Neural progenitor cell (in vitro differentiated cells): ENCODE data around the gene ANXA10. TPM values are rescaled to one million over a fixed set of nuclear protein-coding genes. Genes with fewer than 3 reads are reported as not detected.

Experiments used
- DNase-seq: peaks from one replicate; pipeline ENCODE4 v3.0.0-alpha.2; 2016; ENCODE audit warnings: low spot score
- H2AFZ ChIP-seq: fragments of 200-600 bp; sonication (generic); replicated peaks from 2 replicates; pipeline ENCODE4 v1.6.1; 2016; ENCODE audit warnings: antibody characterized with exemption
- H3F3A ChIP-seq: fragments of 200-600 bp; sonication (generic); 2 replicates; pipeline ENCODE4 v1.6.1; 2016; ENCODE audit warnings: antibody characterized with exemption, low read depth
- H3K27ac ChIP-seq: fragments of 200-600 bp; sonication (generic); 2 replicates; pipeline ENCODE4 v1.5.1; 2016; ENCODE audit warnings: mild to moderate bottlenecking
- H3K27me3 ChIP-seq: fragments of 200-600 bp; sonication (generic); 2 replicates; pipeline ENCODE4 v1.6.1; 2016; ENCODE audit warnings: mild to moderate bottlenecking, moderate library complexity
- H3K36me3 ChIP-seq: fragments of 200-600 bp; sonication (generic); 2 replicates; pipeline ENCODE4 v1.5.1; 2016
- H3K4me1 ChIP-seq: fragments of 200-600 bp; sonication (generic); 2 replicates; pipeline ENCODE4 v1.6.1; 2016; ENCODE audit warnings: mixed run types
- H3K4me2 ChIP-seq: fragments of 200-600 bp; sonication (generic); 2 replicates; pipeline ENCODE4 v1.6.1; 2016
- H3K4me3 ChIP-seq: fragments of 200-600 bp; sonication (generic); 2 replicates; pipeline ENCODE4 v1.5.1; 2016
- H3K79me2 ChIP-seq: fragments of 200-600 bp; sonication (generic); 2 replicates; pipeline ENCODE4 v1.6.1; 2016; ENCODE audit warnings: low read depth
- H3K9ac ChIP-seq: fragments of 200-600 bp; sonication (generic); 2 replicates; pipeline ENCODE4 v1.6.1; 2016
- H3K9me3 ChIP-seq: fragments of 200-600 bp; sonication (generic); 2 replicates; pipeline ENCODE4 v1.5.1; 2016; ENCODE audit warnings: low read depth
- H4K20me1 ChIP-seq: fragments of 200-600 bp; sonication (generic); 2 replicates; pipeline ENCODE4 v1.6.1; 2016; ENCODE audit warnings: low read depth
- H3K27ac Mint-ChIP-seq: 3 replicates; pipeline ENCODE4 v1.8.0; 2021; ENCODE audit warnings: mixed read lengths
- H3K27me3 Mint-ChIP-seq: 2 replicates; pipeline ENCODE4 v1.8.0; 2022; ENCODE audit warnings: low read depth, mild to moderate bottlenecking, inconsistent platforms, moderate library complexity, mixed read lengths; ENCODE audit not compliant: insufficient read depth
- H3K36me3 Mint-ChIP-seq: 3 replicates; pipeline ENCODE4 v1.8.0; 2021; ENCODE audit warnings: mixed read lengths
- H3K4me1 Mint-ChIP-seq: 3 replicates; pipeline ENCODE4 v1.8.0; 2021; ENCODE audit warnings: mixed read lengths
- H3K4me3 Mint-ChIP-seq: 3 replicates; pipeline ENCODE4 v1.8.0; 2021; ENCODE audit warnings: mild to moderate bottlenecking, moderate library complexity, mixed read lengths
- H3K9me3 Mint-ChIP-seq: 3 replicates; pipeline ENCODE4 v1.8.0; 2020; ENCODE audit warnings: mixed read lengths
- EZH2 ChIP-seq: fragments of 200-600 bp; sonication (generic); IDR thresholded peaks from 2 replicates; pipeline ENCODE4 v1.6.1; 2017; ENCODE audit warnings: antibody characterized with exemption, mild to moderate bottlenecking, moderate library complexity
- EZH2phosphoT487 ChIP-seq: fragments of 200-600 bp; sonication (generic); IDR thresholded peaks from 2 replicates; pipeline ENCODE4 v1.6.1; 2017; ENCODE audit warnings: antibody characterized with exemption
- total RNA-seq: library from RNA; depleted of rRNA; stranded (reverse); fragments of >200 nt; gene quantifications from 2 replicates; pipeline ENCODE4 v1.2.3, GENCODE V29; 2015; ENCODE audit warnings: low replicate concordance
- TF ChIP-seq, protein P1 (sequence below): fragments of 200-600 bp; sonication (generic); IDR thresholded peaks from 2 replicates; pipeline ENCODE4 v1.5.1; 2017; ENCODE audit warnings: antibody characterized with exemption, mild to moderate bottlenecking

ANXA10 gene
- total RNA-seq, 1 donor from 2014 or later, result not detected

DNA sequence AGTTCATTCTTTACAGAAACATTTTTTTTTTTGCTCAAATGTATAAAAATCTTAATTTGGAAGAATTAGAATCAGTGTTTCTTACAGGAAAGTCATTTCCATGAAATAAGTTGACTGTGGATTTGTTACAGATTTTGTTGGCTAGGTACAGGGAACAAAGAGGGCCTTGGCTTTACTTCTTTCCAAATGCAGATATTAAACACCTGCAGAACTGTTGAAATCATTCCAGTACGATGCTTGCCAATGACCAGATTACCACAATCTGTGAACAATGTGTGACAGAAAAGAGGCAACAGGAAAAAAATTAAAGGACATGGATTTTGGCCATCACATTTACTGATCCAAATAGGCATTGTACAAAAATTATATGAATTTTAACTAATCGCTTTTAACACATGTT, 70.8 kb downstream of the ANXA10 start:
- H3K36me3 Mint-ChIP-seq, result no peaks in the 10 kb centered on the region
- peaks cover 4% of the 10 kb centered on the region for H3K27me3 Mint-ChIP-seq
- Histone ChIP-seq H3K4me2 (no peak overlapping the region), H3K9me3 (no peaks in the 10 kb centered on the region), H4K20me1 (no peaks in the 10 kb centered on the region), H3K27me3 (no peaks in the 10 kb centered on the region), H3K36me3 (no peaks in the 10 kb centered on the region), H3K4me3 (no peak overlapping the region), H3K9ac (no peak overlapping the region), H3K27ac (no peak overlapping the region), H2AFZ (no peak overlapping the region), H3F3A (no peaks in the 10 kb centered on the region), H3K79me2 (no peaks in the 10 kb centered on the region), H3K4me1 (no peaks in the 10 kb centered on the region)
- no peak overlapping the region for H3K27ac Mint-ChIP-seq
- peaks cover 12% of the 10 kb centered on the region for H3K9me3 Mint-ChIP-seq
- no peak overlapping the region for H3K4me3 Mint-ChIP-seq
- DNase-seq, result no peak
- H3K4me1 Mint-ChIP-seq, result peaks cover 2% of the 10 kb centered on the region
- TF ChIP-seq, protein P1, sequence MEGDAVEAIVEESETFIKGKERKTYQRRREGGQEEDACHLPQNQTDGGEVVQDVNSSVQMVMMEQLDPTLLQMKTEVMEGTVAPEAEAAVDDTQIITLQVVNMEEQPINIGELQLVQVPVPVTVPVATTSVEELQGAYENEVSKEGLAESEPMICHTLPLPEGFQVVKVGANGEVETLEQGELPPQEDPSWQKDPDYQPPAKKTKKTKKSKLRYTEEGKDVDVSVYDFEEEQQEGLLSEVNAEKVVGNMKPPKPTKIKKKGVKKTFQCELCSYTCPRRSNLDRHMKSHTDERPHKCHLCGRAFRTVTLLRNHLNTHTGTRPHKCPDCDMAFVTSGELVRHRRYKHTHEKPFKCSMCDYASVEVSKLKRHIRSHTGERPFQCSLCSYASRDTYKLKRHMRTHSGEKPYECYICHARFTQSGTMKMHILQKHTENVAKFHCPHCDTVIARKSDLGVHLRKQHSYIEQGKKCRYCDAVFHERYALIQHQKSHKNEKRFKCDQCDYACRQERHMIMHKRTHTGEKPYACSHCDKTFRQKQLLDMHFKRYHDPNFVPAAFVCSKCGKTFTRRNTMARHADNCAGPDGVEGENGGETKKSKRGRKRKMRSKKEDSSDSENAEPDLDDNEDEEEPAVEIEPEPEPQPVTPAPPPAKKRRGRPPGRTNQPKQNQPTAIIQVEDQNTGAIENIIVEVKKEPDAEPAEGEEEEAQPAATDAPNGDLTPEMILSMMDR, result no peak
- TF ChIP-seq EZH2phosphoT487, result no peak
- no peak for TF ChIP-seq EZH2

DNA sequence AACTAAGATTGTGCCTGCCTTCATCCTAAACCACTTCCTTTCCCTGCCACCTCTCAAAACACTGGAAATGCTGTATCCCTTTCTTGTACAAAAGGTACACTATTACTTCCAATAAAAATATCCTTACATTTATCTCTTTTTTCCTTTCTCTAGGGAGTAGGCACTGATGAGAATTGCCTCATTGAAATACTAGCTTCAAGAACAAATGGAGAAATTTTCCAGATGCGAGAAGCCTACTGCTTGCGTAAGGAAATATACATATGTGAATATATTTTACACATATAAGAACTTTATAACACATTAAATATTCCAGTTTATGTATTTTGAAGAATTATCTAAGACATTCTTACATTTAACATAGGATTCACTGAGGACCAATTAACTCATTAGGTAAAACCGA, 71.7 kb downstream of the ANXA10 start:
- Mint-ChIP-seq H3K4me3 (no peak overlapping the region), H3K4me1 (peaks cover 2% of the 10 kb centered on the region), H3K36me3 (no peaks in the 10 kb centered on the region), H3K9me3 (peaks cover 12% of the 10 kb centered on the region), H3K27me3 (peaks cover 5% of the 10 kb centered on the region), H3K27ac (no peak overlapping the region)
- Histone ChIP-seq H3K4me3 (no peak overlapping the region), H3K4me1 (no peaks in the 10 kb centered on the region), H3K4me2 (no peak overlapping the region), H3F3A (no peaks in the 10 kb centered on the region), H4K20me1 (no peaks in the 10 kb centered on the region), H3K9me3 (no peaks in the 10 kb centered on the region), H3K27ac (no peak overlapping the region), H3K9ac (no peak overlapping the region), H3K79me2 (no peaks in the 10 kb centered on the region), H3K27me3 (no peaks in the 10 kb centered on the region), H2AFZ (no peak overlapping the region), H3K36me3 (no peaks in the 10 kb centered on the region)
- DNase-seq, result no peak
- TF ChIP-seq, protein P1, result no peak
- TF ChIP-seq EZH2phosphoT487 (no peak), EZH2 (no peak)

DNA sequence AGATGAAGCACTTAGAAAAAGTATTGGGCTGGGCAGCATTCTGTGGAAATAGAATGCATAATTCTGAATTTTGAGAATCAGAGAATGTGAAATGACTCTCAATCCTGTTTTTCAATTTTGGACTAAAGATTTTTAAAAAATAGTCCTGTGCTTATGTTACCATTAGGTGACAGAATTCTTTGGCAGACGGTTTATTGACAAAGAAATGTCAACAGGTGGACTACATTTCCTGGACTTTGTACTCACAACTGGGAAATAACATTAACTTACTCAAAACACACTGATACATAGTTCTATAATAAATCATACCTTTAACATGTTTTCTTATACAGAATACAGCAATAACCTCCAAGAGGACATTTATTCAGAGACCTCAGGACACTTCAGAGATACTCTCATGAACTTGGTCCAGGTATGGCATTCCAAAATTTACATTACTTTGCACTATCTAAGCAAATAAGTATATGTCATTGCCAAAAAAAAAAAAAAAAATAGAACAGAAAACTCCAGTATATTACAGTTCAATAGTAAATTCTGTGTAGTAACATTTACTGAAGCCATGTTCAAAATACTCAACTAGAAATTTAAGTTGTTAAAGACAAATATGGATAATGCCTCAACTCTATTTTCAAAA, 72.7 kb downstream of the ANXA10 start:
- no peak overlapping the region for H3K4me2 ChIP-seq
- no peak overlapping the region for H2AFZ ChIP-seq
- no peaks in the 10 kb centered on the region for H3K79me2 ChIP-seq
- H3K4me3 Mint-ChIP-seq, result no peak overlapping the region
- H3K4me1 Mint-ChIP-seq, result peaks cover 2% of the 10 kb centered on the region
- no peak for TF ChIP-seq EZH2
- H3K36me3 Mint-ChIP-seq, result no peaks in the 10 kb centered on the region
- no peaks in the 10 kb centered on the region for H3K9me3 ChIP-seq
- DNase-seq, result no peak
- no peaks in the 10 kb centered on the region for H3K27me3 ChIP-seq
- H3K9ac ChIP-seq, result no peak overlapping the region
- H3K27ac ChIP-seq, result no peak overlapping the region
- peaks cover 8% of the 10 kb centered on the region for H3K9me3 Mint-ChIP-seq
- H3K27ac Mint-ChIP-seq, result no peak overlapping the region
- no peaks in the 10 kb centered on the region for H3F3A ChIP-seq
- H3K36me3 ChIP-seq, result no peaks in the 10 kb centered on the region
- H3K27me3 Mint-ChIP-seq, result peaks cover 5% of the 10 kb centered on the region
- H3K4me1 ChIP-seq, result no peaks in the 10 kb centered on the region
- no peaks in the 10 kb centered on the region for H4K20me1 ChIP-seq
- no peak overlapping the region for H3K4me3 ChIP-seq

DNA sequence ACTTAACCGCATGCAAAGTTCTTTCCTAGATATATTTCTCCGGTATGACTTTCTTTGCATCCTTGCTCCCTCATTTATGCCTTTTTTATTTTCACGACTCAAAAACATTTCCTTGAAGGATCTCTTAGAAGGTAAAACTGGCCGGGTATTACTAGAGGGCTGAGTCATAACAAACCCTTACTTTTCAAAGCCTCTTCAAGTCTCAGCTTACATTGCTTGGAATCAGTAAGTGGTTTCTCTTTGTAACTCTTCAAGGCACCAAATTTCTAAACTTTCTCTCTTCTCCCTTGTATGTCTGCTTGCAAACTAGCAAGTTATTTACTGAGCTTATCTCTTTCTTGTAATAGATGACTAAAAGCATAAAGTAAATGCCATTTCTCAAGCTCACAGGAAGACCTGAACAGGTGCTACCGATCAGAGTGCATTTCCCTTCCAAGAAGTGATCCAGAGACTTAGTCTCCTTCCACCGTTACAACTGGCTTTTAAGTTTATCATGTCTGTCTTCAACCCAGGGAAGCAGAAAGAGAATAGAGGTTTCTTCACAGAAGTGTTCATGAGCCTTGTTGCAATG, 75.5 kb downstream of the ANXA10 start:
- no peak overlapping the region for H3K27ac Mint-ChIP-seq
- Histone ChIP-seq H3K4me1 (no peaks in the 10 kb centered on the region), H3F3A (no peaks in the 10 kb centered on the region), H3K27me3 (no peaks in the 10 kb centered on the region), H3K9me3 (no peaks in the 10 kb centered on the region), H3K36me3 (no peaks in the 10 kb centered on the region), H4K20me1 (no peaks in the 10 kb centered on the region), H3K79me2 (no peaks in the 10 kb centered on the region), H3K4me2 (no peak overlapping the region), H3K4me3 (no peak overlapping the region), H3K27ac (no peak overlapping the region), H2AFZ (no peak overlapping the region), H3K9ac (no peak overlapping the region)
- no peak overlapping the region for H3K4me3 Mint-ChIP-seq
- H3K27me3 Mint-ChIP-seq, result peaks cover 2% of the 10 kb centered on the region
- no peak for TF ChIP-seq EZH2
- TF ChIP-seq, protein P1, result no peak
- TF ChIP-seq EZH2phosphoT487, result no peak
- no peaks in the 10 kb centered on the region for H3K4me1 Mint-ChIP-seq
- no peaks in the 10 kb centered on the region for H3K9me3 Mint-ChIP-seq
- H3K36me3 Mint-ChIP-seq, result no peaks in the 10 kb centered on the region
- DNase-seq, result no peak
